HG02938 (cell line): ENCODE results near the gene RMDN2.

ENCODE experiments used
- ATAC-seq: cut with Tn5 transposase; IDR thresholded peaks from one replicate; pipeline ENCODE4 v1.9.1; 2021; ENCODE audit warnings: mild to moderate bottlenecking, moderate library complexity; ENCODE audit not compliant: unreplicated experiment

RMDN2 gene

DNA sequence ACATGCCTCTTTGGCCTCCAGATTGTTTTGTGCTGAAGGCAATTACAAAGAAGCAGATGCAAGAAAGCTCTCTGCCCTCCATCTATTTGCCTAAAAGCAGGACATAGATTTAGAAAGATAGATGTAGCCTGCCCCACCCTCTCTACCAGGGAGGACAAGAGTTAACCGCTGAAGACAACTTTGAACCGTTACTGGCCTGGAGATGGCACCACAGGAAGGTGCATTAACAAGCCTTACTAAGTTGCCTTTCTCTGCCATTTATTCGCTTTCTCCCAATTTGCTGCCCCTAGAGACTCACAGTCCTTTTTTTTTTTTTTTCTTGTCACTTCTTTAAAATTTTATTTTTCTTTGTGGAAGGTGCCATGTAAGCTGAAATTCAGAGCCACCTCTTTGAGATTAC lies 28.8 kb upstream of the RMDN2 start:
- no peak for ATAC-seq

DNA sequence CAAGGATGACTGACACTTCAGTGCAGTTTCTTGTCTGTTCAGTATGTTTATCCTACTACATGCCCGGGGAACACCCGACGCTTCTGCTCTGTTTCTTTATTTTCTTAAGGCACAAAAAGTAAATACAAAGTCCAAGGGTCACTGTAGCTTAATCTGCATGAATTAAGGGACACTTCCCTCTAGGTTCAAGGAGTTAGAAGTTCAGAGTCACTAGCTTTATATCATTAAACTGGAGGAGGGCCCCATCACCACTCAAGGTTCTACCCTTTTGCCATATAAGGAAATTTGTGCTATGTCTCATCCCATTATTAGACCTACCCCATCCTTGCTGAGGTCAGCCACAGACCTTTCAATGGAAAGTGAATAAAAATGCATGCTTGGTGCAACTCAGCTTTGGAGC lies 27.6 kb upstream of the RMDN2 start:
- ATAC-seq: no peak

DNA sequence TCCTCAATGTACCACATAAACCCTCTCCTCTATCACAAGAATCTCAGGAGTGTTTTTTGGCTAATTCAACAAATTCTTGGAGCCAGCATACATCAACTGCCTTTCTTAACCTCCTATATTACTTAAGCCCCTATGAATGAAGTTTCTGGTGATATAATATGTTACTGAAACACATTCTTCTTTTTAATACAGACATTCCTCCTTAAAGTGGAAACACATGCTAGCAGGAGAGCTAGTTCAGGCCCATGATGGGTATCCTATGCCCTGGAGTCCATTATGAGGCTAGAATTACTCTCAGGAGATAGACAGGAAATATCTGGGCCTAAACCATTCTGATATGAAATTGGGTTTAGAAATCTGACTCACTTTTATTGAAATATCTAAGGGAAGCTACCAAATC lies 26.6 kb upstream of the RMDN2 start:
- no peak for ATAC-seq

DNA sequence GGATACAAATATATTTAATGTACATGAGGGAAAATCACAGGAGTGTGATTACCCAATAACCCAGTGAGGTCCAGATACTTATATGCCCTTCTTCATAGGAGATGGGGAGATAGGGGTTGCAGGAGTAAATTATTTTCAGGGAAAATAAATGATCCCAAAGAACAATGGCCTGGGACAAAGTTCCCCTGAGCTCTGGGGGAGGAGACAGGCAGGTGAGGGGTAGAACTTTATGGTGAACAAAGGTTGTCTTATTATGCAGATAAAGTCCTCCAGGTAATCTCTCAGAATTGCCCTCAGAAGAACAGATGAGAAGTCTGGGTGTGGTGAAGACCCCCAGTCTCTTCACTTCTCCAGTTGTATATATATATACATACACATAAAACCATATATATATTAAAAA lies 22.1 kb upstream of the RMDN2 start:
- no peak for ATAC-seq

DNA sequence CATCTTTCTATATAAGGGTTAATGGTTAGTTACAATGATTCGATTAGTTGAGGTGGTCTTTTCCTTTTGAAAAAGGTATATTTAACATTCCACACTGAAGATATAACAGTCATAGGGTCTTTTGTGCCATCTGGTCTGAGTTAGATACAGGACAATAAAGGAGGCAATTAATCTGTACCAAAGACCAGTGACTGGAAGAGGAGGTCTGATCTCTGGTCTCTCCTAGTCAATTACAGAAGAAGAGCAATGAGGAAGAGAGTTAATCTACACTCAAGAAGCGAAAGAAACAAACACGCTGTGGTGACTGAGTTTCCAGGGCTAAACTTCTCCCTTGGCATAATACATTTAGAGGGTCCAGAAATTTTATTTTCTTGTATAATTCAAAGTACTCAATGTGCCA lies 20.7 kb upstream of the RMDN2 start:
- no peak for ATAC-seq

DNA sequence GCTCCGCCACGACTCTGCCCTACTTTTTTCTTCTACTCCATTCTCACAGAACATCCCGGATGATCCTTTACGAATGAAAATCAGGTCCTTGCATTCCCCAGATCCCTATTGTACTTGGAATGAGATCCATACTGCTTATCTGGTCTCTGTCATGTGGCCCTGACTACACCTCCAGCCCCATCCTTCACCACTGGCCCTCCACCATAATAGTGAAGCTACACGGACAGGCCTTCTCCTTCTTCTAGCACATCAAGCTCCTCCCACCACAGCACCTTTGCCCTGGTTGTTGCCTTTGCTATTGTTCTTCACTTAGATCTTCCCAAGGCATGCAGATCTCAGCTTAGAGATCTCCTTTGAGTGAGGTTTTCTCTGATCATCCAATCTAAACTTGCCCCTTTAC lies 20.1 kb upstream of the RMDN2 start:
- no peak for ATAC-seq

DNA sequence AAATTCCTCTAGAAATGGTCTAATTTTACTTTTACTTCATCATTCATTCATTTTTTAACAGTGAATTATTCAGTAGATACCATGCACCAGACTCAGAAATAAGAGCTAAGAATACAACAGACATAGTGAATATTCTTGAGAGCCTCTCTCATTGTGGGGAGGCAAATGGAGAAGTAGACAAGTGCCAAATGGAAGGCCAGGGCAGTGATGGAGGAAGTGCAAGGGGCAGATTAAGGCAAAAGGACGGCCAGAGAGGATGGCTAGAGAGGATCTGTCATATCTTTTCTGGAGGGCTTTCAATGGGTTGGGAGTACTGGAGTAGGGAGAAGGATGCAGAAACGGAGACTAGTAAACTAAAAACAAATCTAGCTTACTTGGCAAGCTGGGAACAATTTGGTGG lies 19.0 kb upstream of the RMDN2 start:
- no peak for ATAC-seq

DNA sequence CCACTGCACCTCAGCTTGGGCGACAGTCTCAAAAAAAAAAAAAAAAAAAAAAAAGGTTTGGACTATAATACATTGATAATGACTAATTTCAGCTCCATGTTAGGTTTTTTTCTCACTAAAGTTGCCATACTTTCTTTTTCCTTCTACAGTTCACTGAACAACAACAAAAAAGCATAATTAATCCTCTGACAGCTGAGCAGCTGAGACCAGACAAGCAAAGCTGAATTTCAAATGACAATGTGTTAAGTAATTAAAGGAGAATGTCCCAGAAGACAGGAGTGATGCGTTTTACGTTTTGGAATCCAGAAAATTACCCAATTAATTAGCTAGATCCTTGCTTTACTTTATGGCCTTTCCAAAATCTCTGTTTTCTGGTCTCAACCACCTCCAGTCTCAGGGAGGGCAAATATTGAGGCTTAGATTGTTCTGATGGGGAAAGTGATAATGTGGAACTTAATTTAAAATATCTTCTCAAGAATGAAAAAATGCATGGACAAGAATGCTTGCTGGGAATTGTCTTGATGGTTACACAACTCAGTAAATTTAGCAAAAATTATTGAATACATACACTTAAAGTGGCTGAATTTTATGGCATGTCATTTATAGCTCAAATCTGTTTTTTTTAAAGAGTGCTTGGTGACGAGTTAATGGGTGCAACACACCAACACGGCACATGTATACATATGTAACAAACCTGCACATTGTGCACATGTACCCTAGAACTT lies 17.4 kb upstream of the RMDN2 start:
- no peak for ATAC-seq

DNA sequence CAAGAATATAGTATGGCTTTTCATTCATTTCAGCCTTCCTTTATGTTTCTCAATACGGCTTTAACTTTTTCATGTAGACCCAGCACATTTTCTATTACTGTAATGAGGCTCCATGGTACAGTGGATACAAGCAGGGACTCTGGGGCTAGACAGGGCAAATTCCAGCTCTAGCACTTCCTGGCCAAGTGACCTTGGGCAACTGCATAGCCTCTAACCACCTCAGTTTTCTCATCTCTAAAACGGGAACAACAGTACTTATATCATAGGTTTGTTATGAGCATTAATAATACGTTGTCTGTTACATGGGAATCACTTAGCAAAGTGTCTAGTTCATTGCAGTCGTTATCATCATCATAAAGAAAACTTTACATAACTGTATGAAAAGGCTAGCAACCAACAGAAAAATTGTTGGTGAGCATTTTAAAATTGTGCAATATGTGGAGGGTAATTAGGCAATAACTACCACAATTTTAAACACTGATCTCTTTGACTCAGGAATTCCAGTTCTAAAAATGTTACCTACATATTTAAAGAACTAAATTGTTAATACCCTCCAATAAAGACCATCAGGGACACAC lies 13.7 kb upstream of the RMDN2 start:
- ATAC-seq: no peak

DNA sequence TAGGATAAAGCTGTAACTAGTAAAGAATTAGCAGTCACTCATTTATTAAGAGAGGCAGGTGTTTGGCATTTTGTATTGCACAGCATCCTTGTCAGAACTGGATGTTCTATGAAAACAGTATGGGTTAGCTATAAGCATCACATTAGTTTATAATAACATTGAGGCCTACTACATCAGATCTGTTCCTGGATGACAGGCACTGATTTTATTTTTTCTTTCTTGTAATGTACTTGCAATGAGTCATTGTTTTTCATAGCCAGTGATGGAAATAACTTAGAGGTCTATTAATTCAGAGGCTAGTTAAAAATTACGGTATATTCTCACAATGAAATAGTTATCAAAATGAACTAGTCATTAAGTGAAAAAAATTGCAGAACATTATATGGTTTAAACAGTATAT lies 13.0 kb upstream of the RMDN2 start:
- no peak for ATAC-seq

DNA sequence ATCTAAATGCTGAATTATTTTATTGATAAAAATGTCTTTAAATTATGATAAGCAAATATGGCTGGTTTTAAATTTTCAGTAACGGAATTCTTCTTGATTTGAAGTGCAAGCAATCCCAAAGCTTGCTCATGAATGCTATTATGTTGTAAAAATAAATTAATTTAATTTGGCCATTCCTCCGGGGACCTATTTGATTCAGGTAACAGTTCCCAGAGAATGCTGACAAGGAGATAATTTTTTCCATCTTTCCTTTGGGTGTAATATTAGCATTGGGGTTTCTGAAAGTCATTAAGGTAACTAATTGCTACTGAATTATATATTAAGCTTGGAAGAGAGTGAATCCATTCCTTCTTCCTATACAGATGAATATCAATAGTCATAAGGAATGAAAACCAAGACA lies 12.5 kb upstream of the RMDN2 start:
- ATAC-seq: no peak

DNA sequence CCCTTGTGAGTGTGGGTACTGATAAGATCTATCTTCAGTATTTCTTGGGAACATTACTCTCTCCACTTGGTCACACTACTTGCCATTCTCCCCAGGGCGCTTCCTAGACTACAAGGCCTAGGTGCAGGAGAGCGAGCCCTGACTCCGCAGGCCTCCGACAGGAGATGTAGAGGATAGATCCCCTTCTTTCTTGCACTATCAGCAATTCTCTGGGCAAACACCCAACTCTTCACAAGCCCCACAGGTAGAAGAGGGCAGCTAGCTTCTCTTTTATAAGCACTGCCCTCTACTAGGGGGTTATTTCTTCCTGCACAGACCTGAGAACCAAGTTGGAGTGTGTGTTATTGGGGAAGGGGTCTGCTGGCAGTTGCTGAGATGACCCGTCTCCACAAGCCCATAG lies 10.7 kb upstream of the RMDN2 start:
- no peak for ATAC-seq

DNA sequence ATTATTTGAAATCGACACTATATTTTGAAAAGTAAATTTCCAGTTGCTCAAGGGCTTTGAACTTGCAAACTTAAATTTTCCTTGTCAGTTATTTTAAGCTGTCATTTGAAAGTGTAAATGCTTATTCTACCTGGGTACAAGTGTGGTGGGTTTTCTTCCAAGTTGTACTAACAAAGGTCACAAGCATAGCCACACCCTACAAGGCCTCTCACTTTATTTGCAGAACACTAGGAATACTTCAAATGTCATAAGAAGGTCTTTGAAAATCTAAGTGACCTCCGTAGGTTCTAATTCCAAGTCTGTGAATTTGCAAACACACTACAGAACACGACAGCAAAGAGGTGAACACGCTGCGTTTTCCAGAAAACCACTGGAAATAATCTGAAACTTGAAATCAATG lies 9.3 kb upstream of the RMDN2 start:
- no peak for ATAC-seq

DNA sequence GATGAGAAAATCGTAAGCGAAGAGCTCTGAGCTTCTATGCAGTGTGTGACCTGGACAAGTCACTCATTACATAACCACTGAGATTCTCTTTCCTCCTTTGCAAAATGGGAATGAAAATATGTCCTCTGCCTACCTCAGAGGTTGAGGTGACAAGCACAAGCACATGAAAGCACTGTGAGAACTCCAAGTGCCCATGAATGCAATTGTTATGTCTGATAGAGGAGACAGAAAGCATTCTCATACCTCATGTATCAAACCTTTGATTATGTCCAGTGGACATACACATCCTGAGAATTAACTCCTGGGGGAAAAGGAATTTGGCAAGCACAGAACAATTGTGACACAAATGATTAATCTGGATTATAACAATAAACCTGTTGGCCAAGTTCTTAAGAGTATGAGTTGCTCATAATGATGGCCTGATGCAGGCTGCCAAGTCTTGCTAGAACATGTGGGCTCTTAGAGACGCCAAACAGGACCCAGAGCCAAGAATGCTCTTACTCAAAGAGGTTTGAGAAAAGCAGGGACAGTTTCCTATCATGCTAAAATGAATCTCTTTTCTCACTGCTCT lies 8.5 kb upstream of the RMDN2 start:
- no peak for ATAC-seq

DNA sequence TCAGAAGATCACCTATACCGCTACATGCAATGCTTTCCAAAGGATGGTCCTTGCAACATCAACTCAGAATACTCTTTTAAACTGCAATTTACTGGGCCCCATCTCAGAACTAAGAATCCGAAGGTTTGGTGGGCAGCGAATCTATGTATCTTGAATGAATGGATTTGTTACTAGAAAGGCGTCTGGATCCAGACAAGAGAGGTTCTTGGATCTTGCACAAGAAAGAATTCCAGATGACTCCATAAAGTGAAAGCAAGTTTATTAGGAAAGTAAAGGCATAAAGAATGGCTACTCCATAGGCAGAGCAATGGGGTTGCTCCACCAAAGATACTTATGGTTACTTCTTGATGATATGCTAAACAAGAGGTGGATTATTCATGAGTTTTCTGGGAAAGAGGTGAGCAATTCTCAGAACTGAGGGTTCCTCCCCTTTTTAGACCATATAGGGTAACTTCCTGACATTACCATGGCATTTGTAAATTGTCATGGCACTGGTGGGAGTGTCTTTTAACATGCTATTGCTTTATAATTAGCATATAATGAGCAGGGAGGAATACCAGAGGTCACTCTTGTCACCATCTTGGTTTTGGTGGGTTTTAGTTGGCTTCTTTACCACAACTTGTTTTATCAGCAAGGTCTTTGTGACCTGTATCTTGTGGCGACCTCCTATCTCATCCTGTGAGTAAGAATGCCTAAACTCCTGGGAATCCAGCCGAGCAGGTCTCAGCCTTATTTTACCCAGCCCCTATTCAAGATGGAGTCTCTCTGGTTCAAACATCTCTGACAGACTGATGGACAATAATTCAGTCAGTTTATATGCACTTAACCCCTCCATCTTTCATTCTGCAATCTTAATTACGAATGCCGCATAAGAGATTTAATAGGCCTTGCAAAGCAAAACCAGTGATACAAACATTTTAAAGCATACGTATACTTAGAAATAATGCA lies 7.5 kb upstream of the RMDN2 start:
- ATAC-seq: no peak

DNA sequence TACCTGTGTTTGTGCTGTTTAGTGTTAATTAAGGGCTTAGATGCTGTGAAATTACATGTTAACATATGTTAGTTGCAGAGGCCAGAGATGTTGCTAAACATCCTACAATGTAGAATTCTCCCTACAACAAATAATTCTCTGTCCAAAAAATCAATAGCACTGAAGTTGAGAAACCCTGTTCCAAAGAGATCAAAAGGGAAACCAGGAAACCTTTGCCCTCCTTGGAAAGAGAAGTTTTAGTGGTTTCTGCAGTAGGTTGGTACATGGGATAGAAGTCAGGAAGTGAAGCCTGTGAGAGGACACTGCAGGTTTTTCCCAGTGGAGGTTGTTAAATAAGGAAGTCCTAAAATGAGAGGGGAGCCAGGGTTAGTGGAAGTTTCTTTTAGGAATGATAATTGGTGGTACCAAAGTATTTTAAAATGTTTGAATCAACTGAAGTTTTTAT lies 6.3 kb upstream of the RMDN2 start:
- ATAC-seq: no peak

DNA sequence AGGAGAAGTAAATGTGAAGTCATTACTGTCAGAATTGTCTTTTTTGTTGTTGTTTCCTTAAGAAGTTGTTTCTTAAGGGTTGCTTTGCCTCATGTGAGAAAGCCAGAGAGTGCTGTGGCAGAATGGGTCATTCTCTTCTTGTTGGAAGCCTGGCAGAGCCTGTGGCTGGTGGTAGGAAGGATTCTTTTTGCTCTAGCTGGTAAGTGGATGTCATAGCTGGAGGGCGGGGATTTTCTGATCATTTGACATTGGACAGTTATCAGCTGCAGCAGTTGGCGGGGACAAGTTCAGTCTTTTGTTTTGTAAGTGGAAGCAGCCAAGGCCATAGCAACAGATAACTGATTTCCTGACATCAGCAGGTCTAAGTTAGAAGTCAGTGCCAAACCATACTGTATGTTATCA lies 5.5 kb upstream of the RMDN2 start:
- no peak for ATAC-seq

DNA sequence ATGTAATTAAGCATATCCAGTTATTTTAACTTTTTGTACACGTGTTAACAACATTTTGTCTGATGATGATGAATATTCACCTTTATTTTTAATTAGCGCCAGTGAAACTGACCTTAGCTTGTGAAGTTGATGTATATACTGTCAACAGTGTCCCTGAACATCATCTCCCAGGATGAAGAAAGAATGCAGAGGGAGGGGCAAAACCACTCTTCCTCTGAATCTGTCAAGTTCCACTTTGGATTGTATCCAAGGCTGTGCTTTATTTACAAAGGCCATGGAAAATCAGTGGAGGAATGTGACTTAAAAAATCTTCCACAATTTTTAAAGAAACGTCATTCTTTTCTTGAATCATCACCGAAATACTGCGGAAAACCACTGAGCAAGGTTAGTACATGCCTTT lies 4.5 kb upstream of the RMDN2 start:
- no peak for ATAC-seq

DNA sequence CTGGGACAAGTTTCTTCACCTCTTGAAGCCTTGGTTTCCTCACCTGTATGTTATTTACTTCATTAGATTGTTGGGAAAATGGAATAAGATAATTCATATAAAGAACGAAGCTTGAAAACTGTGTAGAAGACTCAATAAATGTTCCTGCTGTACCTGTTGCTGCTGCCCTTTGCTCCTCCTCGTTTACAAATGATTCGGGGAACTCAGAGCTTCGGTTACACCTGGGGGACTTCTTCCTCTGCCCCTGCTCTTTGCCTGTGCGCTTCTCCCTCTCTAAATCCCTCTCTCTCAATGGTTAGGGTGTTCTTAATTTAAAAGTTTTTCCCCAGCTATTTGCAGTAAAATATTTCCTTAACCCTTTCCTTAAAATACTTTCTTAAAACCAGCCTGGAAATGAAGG lies 3.3 kb upstream of the RMDN2 start:
- ATAC-seq: no peak

DNA sequence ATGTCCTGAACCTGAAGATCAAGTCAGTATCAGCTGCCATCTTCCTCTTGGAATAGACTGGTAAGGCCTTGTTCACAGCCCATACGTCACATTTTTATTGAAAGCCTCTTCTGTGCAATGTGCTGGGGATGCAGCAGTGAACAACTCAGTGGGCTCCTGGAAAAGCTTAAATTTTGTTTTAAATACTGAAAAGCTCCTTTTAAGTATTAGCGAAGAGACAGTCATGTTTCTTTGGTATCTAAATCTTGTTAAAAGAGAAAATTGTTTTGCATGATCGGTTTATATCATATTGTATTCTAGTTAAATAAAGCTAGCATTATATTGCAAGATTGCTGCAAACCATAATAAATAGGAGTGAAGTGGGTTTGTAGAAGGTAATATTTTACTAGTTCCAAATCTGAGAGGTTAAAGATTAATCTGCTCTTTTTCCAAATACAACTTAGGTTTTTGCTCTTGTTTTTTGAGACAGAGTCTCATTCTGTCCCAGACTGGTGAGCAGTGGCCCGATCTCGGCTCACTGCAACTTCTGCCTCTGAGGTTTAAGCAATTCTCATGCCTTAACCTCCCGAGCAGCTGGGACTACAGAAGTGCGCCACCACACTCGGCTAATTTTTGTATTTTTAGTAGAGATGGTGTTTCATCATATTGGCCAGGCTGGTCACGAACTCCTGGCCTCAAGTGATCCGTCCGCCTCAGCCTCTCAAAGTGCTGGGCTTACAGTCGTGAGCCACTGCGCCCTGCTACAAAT lies 1.6 kb upstream of the RMDN2 start:
- no peak for ATAC-seq

DNA sequence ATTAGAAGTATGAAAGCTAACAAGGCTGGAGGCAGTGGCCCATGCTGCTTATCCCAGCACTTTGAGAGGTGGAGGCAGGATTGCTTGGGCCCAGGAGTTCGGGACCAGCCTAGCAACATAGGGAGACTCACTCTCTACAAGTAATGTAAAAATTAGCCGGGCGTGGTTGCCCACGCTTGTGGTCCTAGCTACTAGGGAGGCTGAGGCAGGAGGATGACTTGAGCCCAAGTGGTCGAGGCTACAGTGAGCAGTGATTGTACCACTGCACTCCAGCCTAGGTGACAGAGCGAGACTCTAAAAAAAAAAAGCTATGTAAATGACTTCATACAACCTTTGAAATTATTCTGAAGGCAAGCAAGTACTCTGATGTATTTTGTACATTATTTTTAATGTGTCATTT lies 1.5 kb downstream of the RMDN2 start:
- no peak for ATAC-seq
